CD4-positive, alpha-beta memory T cell (primary cell): ENCODE measurements around the gene RBM4. TPM values are rescaled to one million over a fixed set of nuclear protein-coding genes. Genes with fewer than 3 reads are reported as not detected.

Experiments used
- CTCF ChIA-PET: fragments of 350-600 bp; sonication (Branson Sonifier 250); formaldehyde crosslinking; loops from one replicate; lab custom pipeline; 2021; ENCODE audit warnings: inconsistent platforms; ENCODE audit not compliant: partially characterized antibody; lab: Charles Lee
- POLR2A ChIA-PET: fragments of 350-600 bp; sonication (Branson Sonifier 250); formaldehyde crosslinking; loops from one replicate; lab custom pipeline; 2021; ENCODE audit not compliant: partially characterized antibody; lab: Charles Lee
- DNase-seq, 5 donors: peaks; one replicate each; pipeline versions ENCODE4 v3.0.0 to v3.0.0-alpha.2; 2020 to 2022; ENCODE audit warnings: mixed read lengths in 1 of 5
- H3K27ac ChIP-seq: one replicate; pipeline ENCODE4 v1.7.0; 2013; ENCODE audit warnings: low read depth, low read length
- H3K27me3 ChIP-seq: 2 replicates; pipeline ENCODE4 v1.7.0; 2013; ENCODE audit warnings: mild to moderate bottlenecking, low read length, moderate library complexity; ENCODE audit not compliant: insufficient read depth
- H3K36me3 ChIP-seq: 2 replicates; pipeline ENCODE4 v1.7.0; 2013; ENCODE audit warnings: mild to moderate bottlenecking, low read length, moderate library complexity; ENCODE audit not compliant: insufficient read depth
- H3K4me1 ChIP-seq: 2 replicates; pipeline ENCODE4 v1.7.0; 2013; ENCODE audit warnings: mild to moderate bottlenecking, low read length, moderate library complexity; ENCODE audit not compliant: insufficient read depth
- H3K4me3 ChIP-seq, 2 donors: one replicate each; pipeline ENCODE4 v1.7.0; 2013; ENCODE audit warnings: low read length in 2 of 2, mild to moderate bottlenecking in 1 of 2
- H3K9me3 ChIP-seq, 2 donors: one replicate each; pipeline ENCODE4 v1.7.0; 2013; ENCODE audit warnings: low read length in 2 of 2, control low read depth in 1 of 2; ENCODE audit not compliant: control insufficient read depth in 1 of 2
- H3K27ac Mint-ChIP-seq, 7 donors: one replicate each; pipeline ENCODE4 v1.8.0; 2020 to 2021; ENCODE audit warnings: mixed read lengths in 7 of 7, mild to moderate bottlenecking in 6 of 7, inconsistent platforms in 3 of 7, moderate library complexity in 3 of 7
- H3K27me3 Mint-ChIP-seq, 2 donors: one replicate each; pipeline ENCODE4 v1.8.0; 2020 to 2021; ENCODE audit warnings: mixed read lengths in 2 of 2
- H3K36me3 Mint-ChIP-seq, 2 donors: one replicate each; pipeline ENCODE4 v1.8.0; 2020 to 2021; ENCODE audit warnings: mixed read lengths in 2 of 2, inconsistent platforms in 1 of 2, mild to moderate bottlenecking in 1 of 2
- H3K4me1 Mint-ChIP-seq, 4 donors: one replicate each; pipeline ENCODE4 v1.8.0; 2020 to 2021; ENCODE audit warnings: mixed read lengths in 4 of 4, mild to moderate bottlenecking in 1 of 4
- H3K4me3 Mint-ChIP-seq, 8 donors: one replicate each; pipeline ENCODE4 v1.8.0; 2020 to 2021; ENCODE audit warnings: mixed read lengths in 8 of 8, mild to moderate bottlenecking in 7 of 8, moderate library complexity in 6 of 8, inconsistent platforms in 3 of 8
- H3K9me3 Mint-ChIP-seq, 8 donors: one replicate each; pipeline ENCODE4 v1.8.0; 2020 to 2021; ENCODE audit warnings: mixed read lengths in 8 of 8, mild to moderate bottlenecking in 5 of 8, inconsistent platforms in 3 of 8, moderate library complexity in 1 of 8
- intact Hi-C: fragments of 100-400 bp; cut with micrococcal nuclease; formaldehyde crosslinking; loops from one replicate; pipeline ENCODE4 v1.15.1; 2023
- polyA plus RNA-seq, 2 donors: library from polyadenylated mRNA; unstranded; fragments of 300-500 nt; fragmentation: Illumina TruSeq; gene quantifications; one replicate each; pipeline ENCODE4 v1.2.3, GENCODE V29; 2021
- total RNA-seq, 2 experiments: library from RNA; stranded (reverse); gene quantifications; one replicate each; pipeline ENCODE4 v1.2.3, GENCODE V29; 2021

Gene RBM4
- total and polyA plus RNA-seq, 4 experiments from 2014 or later = 183 to 231 (median 201) TPM

DNA sequence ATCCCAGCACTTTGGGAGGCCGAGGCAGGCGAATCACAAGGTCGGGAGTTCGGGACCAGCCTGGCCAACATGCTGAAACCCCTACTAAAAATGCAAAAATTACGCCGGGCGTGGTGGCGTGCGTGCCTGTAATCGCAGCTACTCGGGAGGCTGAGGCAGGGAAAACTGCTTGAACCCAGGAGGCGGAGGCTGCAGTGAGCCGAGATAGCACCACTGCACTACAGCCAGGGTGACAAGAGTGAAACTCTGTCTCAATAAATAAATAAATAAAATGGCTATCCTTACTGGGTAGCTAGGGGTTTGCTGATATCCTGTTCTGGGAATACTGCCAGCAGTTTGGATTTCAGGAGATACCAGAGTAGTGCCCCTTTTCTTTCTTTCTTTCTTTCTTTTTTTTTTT, 24.4 kb upstream of the RBM4 start:
- H3K36me3 Mint-ChIP-seq = peaks cover 8 to 29% of the 10 kb centered on the region in 2 donors
- peaks cover 23 to 52% (median 34%) of the 10 kb centered on the region in 4 donors for H3K4me1 Mint-ChIP-seq
- no peaks in the 10 kb centered on the region for H3K27me3 ChIP-seq
- H3K4me1 ChIP-seq = peaks cover 33% of the 10 kb centered on the region
- H3K27ac Mint-ChIP-seq = no peak overlapping the region
- H3K9me3 ChIP-seq = no peaks in the 10 kb centered on the region
- no peaks in the 10 kb centered on the region for H3K36me3 ChIP-seq
- no peak overlapping the region for H3K4me3 ChIP-seq
- CTCF ChIA-PET = interaction anchor here (0.8 kb wide), 1 partner anchor 24 kb away, joined by 3 read pairs; no protein-coding TSS in a partner anchor
- no peaks in the 10 kb centered on the region for H3K27me3 Mint-ChIP-seq
- H3K27ac ChIP-seq = no peak overlapping the region
- peaks cover 0 to 8% (median 0%) of the 10 kb centered on the region in 8 donors for H3K9me3 Mint-ChIP-seq
- intact Hi-C loops = no loop called here
- no peak overlapping the region for H3K4me3 Mint-ChIP-seq
- POLR2A ChIA-PET = interaction anchor here (1.4 to 17.7 kb wide), 2 partner anchors 21 to 175 kb away, joined by 4 to 442 read pairs; partner anchors contain the start of genes MRPL11 and RBM4
- no peak for DNase-seq

DNA sequence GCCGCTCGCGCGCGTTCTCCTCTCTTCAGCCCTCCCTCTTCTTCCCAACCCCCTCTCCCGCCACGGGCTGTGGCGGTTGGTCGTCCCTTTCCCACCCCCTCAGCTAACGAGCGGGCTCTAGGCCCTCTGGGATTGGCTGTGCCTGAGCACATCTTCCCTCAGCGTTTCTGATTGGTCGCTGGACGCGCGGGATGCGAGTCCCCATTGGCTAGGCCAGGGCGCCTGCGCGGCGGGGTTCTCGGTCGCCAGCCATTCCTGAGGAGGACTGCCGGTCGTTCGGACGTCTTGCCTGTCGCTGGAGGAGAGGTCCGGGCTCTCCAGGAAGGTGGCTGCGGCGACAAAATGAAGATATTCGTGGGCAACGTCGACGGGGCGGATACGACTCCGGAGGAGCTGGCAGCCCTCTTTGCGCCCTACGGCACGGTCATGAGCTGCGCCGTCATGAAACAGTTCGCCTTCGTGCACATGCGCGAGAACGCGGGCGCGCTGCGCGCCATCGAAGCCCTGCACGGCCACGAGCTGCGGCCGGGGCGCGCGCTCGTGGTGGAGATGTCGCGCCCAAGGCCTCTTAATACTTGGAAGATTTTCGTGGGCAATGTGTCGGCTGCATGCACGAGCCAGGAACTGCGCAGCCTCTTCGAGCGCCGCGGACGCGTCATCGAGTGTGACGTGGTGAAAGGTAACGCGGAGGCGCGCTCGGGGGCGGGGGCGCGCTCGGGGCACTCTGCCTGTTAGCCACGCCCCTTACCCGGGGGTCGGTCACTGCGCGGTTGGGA, 21.9 kb upstream of the RBM4 start, which contains the start of gene RBM14:
Gene RBM14 (plus strand): TSS at position 252 of the 776 bp plus-strand sequence. CDS start 91 bp downstream, at position 343.
- CTCF ChIA-PET = interaction anchor here (1.2 to 2.6 kb wide), 5 partner anchors 21 to 82 kb away, joined by 3 to 19 read pairs (median 7); partner anchors contain the start of genes CCDC87, CCS, RBM4 and RBM4B
- H3K27ac Mint-ChIP-seq = peak within 1 kb of the TSS; percentile 98 to 100 (median 99)
- H3K36me3 ChIP-seq = no peaks in the 10 kb centered on the region
- peaks cover 40% of the 10 kb centered on the region for H3K4me1 ChIP-seq
- H3K9me3 Mint-ChIP-seq = peaks cover 0 to 8% (median 0%) of the 10 kb centered on the region in 8 donors
- intact Hi-C loops = loop anchor here (1.0 to 5.0 kb wide), 6 partner anchors 22 to 149 kb away; partner anchors contain the start of genes CCDC87, CCS, PELI3 and RBM4
- H3K36me3 Mint-ChIP-seq = peaks cover 13 to 36% of the 10 kb centered on the region in 2 donors
- no peaks in the 10 kb centered on the region for H3K27me3 Mint-ChIP-seq
- POLR2A ChIA-PET = interaction anchor here (0.6 to 17.7 kb wide), 35 partner anchors 9 to 756 kb away, joined by 3 to 442 read pairs (median 6); partner anchors contain the start of genes ACTN3, CCDC87, CCS and CTSF
- H3K4me3 Mint-ChIP-seq = peak within 1 kb of the TSS; percentile 96 to 100 (median 98)
- peaks cover 30 to 63% (median 40%) of the 10 kb centered on the region in 4 donors for H3K4me1 Mint-ChIP-seq
- H3K4me3 ChIP-seq = peak within 1 kb of the TSS; percentile 70 to 99
- peak; percentile 99 to 100 (median 99) for DNase-seq
- H3K27ac ChIP-seq = peak within 1 kb of the TSS; percentile 97
- no peaks in the 10 kb centered on the region for H3K27me3 ChIP-seq
- no peaks in the 10 kb centered on the region for H3K9me3 ChIP-seq

DNA sequence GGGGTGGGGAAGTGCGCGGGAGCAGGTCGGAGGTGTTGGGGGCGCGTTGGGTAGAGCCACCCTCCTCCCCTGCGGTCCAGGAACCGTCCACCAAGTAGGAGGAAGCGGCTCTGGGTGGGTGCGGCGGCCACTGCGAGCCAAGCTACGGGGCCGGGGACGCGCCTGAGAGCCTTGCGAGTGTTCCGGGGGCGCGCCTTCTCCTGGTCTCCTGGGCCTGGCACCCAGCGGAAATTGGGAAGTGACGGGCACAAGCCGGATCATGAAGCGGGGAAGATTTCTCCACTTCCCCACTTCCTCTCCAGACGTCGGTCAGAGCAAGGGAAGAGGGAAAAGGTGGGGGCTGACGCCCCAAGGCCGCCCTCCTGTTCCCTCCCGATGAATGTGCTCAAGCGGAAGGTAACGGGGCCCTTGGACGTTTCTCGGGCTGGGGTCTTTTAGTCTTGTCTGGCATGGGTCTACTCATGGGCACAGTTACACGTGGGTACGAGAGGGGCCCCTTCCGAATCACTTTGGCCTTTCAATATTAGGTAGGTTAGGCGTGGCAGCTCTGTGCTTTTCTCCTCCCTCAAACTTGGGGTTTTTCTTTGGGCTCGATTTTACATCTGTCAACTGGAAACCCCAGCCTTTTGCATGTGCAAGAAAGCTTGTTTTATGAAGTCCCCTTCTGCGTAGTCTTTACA, 21.2 kb upstream of the RBM4 start:
- intact Hi-C loops = loop anchor here (5.0 kb wide), 2 partner anchors 125 to 150 kb away; partner anchors contain the start of gene PELI3
- no peaks in the 10 kb centered on the region for H3K9me3 ChIP-seq
- POLR2A ChIA-PET = interaction anchor here (0.6 to 17.7 kb wide), 35 partner anchors 8 to 755 kb away, joined by 3 to 442 read pairs (median 6); partner anchors contain the start of genes ACTN3, B4GAT1, CCDC87 and CCS
- no peaks in the 10 kb centered on the region for H3K27me3 ChIP-seq
- H3K4me1 ChIP-seq = peaks cover 48% of the 10 kb centered on the region
- H3K27ac ChIP-seq = peak overlapping the region; percentile 97
- H3K36me3 ChIP-seq = no peaks in the 10 kb centered on the region
- H3K27ac Mint-ChIP-seq = peak overlapping the region; percentile 98 to 100 (median 99)
- H3K4me3 Mint-ChIP-seq = peak overlapping the region; percentile 96 to 100 (median 98)
- H3K36me3 Mint-ChIP-seq = peaks cover 13 to 42% of the 10 kb centered on the region in 2 donors
- peak overlapping the region; percentile 17 to 99 for H3K4me3 ChIP-seq
- CTCF ChIA-PET = interaction anchor here (0.9 to 2.6 kb wide), 9 partner anchors 20 to 757 kb away, joined by 3 to 19 read pairs (median 3); partner anchors contain the start of genes CCDC87, CCS, MRPL11 and MUS81
- peaks cover 0 to 8% (median 0%) of the 10 kb centered on the region in 8 donors for H3K9me3 Mint-ChIP-seq
- peaks cover 32 to 70% (median 46%) of the 10 kb centered on the region in 4 donors for H3K4me1 Mint-ChIP-seq
- no peaks in the 10 kb centered on the region for H3K27me3 Mint-ChIP-seq
- DNase-seq = peak in 4 of 5 donors; percentile 31 to 69 (median 43)

DNA sequence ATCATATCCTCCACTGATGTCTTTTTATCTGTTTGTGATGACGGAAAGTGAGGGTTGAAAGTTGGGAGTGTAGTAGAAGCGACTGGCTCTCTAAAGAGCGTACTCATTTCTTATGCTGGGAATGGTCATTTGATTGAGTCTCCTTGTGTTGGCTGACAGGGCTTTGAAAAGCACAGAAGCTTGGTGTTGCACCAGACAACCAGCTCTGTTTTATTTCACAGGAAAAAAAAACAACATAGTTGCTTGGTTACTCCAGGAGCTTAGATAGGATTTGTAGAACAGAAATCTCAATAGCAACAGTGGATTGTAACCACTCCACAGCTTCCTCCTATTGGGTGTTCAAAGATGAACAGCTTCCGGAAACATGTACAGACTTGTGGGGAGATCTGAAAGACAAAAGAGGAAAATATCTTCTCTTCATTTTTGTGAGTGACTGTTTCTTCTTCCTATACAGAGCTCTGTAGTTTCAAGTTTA, 19.4 kb upstream of the RBM4 start:
- peaks cover 25 to 60% of the 10 kb centered on the region in 2 donors for H3K36me3 Mint-ChIP-seq
- H3K27ac Mint-ChIP-seq = peak overlapping the region; percentile 98 to 100 (median 99)
- peaks cover 66% of the 10 kb centered on the region for H3K4me1 ChIP-seq
- peaks cover 50 to 88% (median 64%) of the 10 kb centered on the region in 4 donors for H3K4me1 Mint-ChIP-seq
- H3K27ac ChIP-seq = peak overlapping the region; percentile 97
- peaks cover 0 to 11% (median 0%) of the 10 kb centered on the region in 8 donors for H3K9me3 Mint-ChIP-seq
- H3K4me3 Mint-ChIP-seq = peak overlapping the region; percentile 96 to 100 (median 98)
- ChIA-PET CTCF (interaction anchor here (0.7 to 4.8 kb wide), 5 partner anchors 20 to 59 kb away, joined by 3 to 35 read pairs (median 5); partner anchors contain the start of genes RBM4 and RBM4B), POLR2A (interaction anchor here (0.6 to 17.7 kb wide), 13 partner anchors 9 to 956 kb away, joined by 3 to 442 read pairs (median 4); partner anchors contain the start of genes CCDC87, CCS, CTSF and MRPL11)
- DNase-seq = peak; percentile 78 to 88 (median 83)
- peak overlapping the region in 1 of 2 donors; percentile 99 for H3K4me3 ChIP-seq
- peaks cover 6% of the 10 kb centered on the region for H3K36me3 ChIP-seq
- no peaks in the 10 kb centered on the region for H3K27me3 ChIP-seq
- no peaks in the 10 kb centered on the region for H3K27me3 Mint-ChIP-seq
- H3K9me3 ChIP-seq = no peaks in the 10 kb centered on the region
- intact Hi-C loops = loop anchor here (1.0 to 5.0 kb wide), 3 partner anchors 40 to 152 kb away; partner anchors contain the start of gene PELI3

- H3K36me3 Mint-ChIP-seq = peaks cover 41 to 79% of the 10 kb centered on the region in 2 donors
- H3K4me3 Mint-ChIP-seq = no peak overlapping the region
These were observed 14.1 kb upstream of the RBM4 start for GRCh38 chr11:66624450-66624849.

More at GRCh38 chr11:66624450-66624849, 14.1 kb upstream of the RBM4 start:
- Mint-ChIP-seq H3K9me3 (peaks cover 0 to 9% (median 0%) of the 10 kb centered on the region in 8 donors), H3K4me1 (peaks cover 45 to 90% (median 67%) of the 10 kb centered on the region in 4 donors), H3K27ac (peak overlapping the region in 1 of 7 donors; percentile 71), H3K27me3 (no peaks in the 10 kb centered on the region)
- Histone ChIP-seq H3K36me3 (peaks cover 58% of the 10 kb centered on the region), H3K4me1 (peaks cover 62% of the 10 kb centered on the region), H3K27ac (no peak overlapping the region), H3K27me3 (no peaks in the 10 kb centered on the region), H3K9me3 (no peaks in the 10 kb centered on the region), H3K4me3 (no peak overlapping the region)
- intact Hi-C loops = no loop called here
- no peak for DNase-seq
- ChIA-PET CTCF (interaction anchor here (0.8 to 1.2 kb wide), 3 partner anchors 18 to 49 kb away, joined by 3 read pairs; no protein-coding TSS in a partner anchor), POLR2A (interaction anchor here (1.0 to 17.7 kb wide), 4 partner anchors 8 to 32 kb away, joined by 4 to 442 read pairs (median 8); partner anchors contain the start of genes CCDC87, CCS, RBM14 and RBM4)
